Activated naive CD8-positive, alpha-beta T cell treated with anti-CD3 and anti-CD28 coated beads, Interleukin-2, amount 50 U/mL, for 16 hours (primary cell): ENCODE measurements around the gene HLF.

Source experiments
- DNase-seq: peaks from one replicate; pipeline ENCODE4 v3.0.0-alpha.2; 2020; ENCODE audit warnings: low read depth, low spot score

HLF gene

DNA sequence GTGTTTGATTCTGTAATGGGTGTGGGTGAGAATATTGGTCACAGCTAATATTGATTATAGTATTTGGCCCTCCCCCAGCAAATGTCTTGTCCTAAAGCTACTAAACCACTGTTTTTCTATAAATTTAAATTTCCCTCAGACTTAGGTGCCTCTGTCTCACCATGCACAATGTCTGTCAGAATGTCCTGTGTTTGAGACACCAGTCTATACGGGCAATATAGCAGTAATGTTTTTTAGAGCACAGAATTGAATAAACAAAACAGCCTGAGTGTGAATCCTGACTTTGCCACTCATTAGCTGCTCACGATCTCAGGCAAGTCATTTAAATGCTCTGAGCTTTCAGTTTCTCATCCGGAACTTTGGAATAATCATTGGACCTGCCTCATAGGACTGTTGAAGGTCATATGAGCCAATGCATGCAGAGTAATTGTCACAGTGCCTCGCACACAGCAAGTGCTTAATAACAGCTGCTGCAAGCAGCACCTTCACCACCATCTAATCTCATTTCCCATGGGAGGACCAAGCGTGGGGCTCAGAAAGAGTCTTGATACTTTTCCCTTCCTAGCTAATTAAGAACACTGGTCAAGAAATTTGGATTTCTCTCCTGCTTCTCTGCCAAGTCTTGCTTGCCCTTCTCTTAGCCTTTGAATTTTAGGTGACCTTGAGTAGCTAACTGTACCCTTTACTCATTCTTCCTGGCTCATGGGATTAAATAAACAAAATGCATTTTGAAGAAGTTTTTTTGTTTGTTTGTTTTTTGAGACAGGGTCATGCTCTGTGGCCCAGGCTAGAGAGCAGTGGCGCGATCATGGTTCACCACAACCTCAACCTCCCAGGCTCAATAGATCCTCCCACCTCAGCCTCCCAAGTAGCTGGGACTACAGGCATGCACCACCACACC, 9.8 kb downstream of the HLF start:
- no peak for DNase-seq

DNA sequence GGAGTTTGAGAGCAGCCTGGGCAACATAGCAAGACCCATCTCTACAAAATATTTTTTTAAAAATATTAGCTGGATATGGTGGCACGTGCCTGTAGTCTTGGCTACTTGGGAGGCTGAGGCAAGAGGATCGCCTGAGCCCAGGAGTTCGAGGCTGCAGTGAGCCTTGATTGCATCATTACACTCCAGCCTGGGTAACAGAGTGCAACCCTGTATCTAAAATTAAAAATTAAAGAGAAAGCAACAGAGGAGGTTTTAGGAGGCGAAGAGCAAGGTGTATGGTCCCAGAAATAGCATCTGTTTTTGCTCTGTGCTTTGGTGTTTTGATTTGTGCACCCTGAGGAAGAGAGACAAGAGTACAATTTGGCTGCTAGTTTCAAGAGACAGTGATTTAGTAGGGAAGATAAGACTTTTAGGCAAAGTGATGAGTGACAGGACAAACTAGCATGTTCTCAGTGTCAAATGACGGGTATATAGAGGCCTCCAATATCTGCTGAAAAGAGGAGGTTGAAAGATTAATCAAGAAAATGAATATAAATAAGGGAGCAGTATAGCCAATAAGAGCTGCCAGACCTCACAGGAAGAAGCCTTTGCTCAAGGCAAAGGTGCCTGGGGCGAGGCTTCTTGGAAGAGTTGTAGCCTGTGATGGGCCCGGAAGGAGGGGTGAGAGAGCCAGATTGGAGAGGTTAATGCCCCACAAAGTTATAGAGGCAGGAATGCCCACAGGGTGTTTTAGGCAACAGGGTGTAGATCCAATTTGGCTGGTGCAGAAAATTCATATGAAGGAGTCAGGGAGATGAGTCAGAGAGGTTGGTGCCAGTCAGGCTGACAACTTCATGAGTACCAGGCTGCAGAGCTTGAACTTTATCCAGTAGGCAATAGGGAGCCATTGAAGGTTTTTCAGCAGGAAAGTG, 11.4 kb downstream of the HLF start:
- DNase-seq = no peak

- no peak for DNase-seq
These were observed 13.6 kb downstream of the HLF start for GRCh38 chr17:55278173-55278961.

DNA sequence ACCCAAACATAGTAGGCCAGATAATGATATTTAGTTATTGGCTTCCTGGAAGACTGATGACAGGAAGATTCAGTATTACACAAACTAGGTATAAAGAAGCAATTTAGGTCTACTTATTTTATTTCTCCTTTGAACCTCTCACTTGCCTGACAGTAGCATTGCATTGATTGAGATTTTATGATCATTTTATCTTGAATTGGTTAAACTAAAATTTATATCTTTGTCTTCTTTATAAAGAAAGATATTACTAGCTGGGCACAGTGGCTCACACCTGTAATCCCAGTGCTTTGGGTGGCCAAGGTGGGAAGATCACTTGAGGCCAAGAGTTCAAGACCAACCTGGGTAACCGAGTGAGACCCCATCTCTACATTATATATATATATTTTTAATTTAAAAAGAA, 14.4 kb downstream of the HLF start:
- DNase-seq = no peak

GRCh38 chr17:55279788-55280187, 15.0 kb downstream of the HLF start:
- no peak for DNase-seq

- no peak for DNase-seq
These were observed 15.5 kb downstream of the HLF start for GRCh38 chr17:55280212-55280611.

DNA sequence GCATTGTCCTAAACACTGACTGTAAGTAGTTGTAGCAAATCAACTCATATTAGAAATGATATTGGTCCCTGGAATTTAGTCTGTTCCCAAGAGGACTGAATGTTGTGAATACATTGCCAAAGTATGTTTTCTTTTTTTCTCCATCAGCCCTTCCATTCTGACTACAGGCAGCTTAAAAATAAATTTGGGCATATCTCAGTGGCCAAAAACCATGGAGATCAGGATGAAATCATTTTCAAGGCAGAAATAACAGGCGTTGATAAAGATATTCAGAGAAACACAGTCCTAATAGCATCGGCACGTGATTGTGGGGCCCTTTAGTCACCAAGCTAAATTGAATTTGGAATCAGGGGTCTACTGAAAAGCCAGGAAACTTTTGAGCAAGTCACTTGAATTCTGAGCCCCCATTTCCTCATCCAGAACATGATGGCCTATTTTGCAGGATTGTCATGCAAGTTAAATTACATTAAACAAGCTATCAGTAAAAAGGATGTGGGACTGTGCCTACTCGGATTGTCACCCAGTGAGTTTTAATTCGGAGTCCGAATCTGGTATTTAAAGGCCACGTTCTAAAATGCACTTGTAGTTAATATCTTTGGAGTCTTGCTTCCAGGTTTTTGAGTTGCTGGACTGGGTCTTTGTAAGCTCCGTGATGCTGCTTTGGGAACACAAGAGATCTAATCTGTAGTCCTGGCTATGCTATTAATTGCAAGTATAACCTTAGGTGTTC, 17.1 kb downstream of the HLF start:
- no peak for DNase-seq

DNA sequence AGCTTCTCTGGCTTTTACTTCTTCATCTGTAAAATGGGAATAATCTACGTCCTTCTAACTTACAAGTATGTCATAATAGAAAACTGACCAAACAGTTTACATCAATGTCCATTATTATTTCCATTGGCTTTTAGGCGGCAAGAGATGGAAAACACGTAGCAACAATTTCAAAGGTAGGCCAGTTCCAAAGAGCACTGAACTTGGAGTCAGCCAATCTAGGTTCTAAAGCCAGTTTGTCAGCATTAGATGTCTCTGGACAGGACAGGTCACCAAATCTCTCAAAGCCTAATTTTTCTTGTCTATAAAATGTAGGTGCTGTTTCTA, 17.6 kb downstream of the HLF start:
- DNase-seq = no peak

DNA sequence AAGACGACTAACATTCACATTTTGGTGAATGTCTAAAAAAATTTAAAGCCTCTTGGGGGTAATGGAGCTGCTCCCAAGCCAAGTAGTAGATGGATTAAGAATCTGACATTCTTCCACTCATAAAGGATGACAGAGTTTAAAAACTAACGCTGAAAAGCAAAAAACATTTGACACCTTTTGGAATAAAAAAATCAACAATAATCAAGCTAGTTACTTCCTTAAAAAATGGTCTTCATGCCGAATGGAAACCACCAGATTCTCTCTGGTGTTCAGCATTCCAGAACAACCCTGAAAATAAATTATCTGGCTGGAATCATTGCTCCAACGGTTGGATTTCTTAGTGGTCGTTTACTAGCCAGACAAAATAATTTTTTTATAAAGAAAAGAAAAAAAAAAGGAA, 18.0 kb downstream of the HLF start:
- no peak for DNase-seq

GRCh38 chr17:55283256-55283965, 18.7 kb downstream of the HLF start:
- no peak for DNase-seq

GRCh38 chr17:55284001-55284884, 19.5 kb downstream of the HLF start:
- DNase-seq = no peak

GRCh38 chr17:55284944-55285339, 20.2 kb downstream of the HLF start:
- no peak for DNase-seq

DNA sequence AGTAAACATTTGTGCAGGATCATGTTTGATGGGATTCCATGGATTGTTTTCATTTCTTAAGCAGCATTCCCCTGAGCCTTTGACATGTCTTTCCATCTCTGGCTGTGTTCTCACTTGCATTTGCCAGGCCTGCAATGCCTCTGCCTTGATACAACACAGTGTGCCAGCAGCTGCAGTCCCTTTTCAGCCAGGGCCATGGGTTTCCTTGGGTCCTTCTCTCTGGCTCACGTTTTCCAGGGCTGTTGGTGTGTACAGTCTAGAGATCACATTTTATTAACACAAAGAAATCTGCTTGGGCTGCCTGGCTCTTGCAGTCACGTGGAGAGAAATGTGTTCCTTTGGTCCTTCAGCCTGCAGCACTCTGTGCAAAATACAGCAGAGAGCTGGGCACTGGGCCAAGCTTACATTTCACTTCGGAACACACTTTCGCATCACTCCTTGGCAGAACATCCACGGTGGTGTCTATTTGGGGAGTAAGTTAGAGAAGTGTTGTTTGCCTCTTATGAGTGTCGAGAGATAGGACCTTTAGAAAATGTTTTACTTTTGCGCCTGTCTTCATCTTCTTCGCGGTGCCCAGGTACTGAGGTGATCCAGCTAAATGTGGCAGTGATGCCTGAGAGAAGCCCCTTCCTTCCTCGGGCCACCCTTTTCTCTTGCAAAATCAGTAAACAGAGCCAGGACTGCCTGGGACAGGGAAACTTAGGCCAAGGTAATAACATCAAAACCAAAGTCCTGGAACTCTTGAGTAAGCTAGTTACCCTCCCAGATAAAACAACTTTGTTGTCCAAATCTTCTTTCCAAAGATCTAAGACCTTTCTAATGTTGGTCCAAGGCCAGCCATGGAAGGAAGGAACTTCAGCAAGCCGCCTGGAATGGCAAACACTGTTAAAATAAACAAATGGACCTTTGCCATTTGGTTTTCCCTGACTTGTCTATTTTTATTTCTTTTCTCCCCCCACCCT, 20.9 kb downstream of the HLF start:
- DNase-seq = no peak

- DNase-seq = no peak
These were observed 22.2 kb downstream of the HLF start for GRCh38 chr17:55286681-55287589.

DNA sequence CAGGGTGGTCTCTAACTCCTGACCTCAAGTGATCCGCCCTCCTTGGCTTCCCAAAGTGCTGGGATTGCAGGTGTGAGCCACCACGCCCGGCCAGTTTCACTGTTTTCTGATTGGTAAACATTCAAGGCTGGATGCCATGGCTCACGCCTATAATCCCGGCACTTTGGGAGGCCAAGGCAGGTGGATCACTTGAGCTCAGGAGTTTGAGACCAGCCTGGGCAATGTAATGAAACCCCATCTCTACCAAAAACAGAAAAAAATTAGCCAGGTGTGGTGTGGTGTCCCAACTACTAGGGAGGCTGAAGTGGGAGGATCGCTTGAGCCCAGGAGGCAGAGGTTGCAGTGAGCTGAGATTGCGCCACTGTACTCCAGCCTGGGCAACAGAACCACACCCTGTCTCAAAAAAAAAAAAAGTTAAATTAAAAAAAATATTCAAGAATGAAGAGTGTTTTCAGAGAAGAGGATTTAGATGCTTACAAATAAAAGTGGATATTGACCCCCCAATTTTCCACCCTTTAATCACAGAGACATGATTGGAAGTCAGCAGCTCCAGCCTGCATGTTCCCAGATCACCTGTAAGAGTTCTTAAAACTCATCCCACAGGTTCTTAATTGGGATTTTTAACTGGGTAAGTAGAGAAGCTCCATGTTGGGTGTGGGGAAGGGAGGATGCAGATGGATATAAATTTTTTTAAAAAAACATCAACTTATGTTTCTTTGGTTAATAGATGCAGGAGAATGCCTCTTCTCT, 23.8 kb downstream of the HLF start:
- no peak for DNase-seq

DNA sequence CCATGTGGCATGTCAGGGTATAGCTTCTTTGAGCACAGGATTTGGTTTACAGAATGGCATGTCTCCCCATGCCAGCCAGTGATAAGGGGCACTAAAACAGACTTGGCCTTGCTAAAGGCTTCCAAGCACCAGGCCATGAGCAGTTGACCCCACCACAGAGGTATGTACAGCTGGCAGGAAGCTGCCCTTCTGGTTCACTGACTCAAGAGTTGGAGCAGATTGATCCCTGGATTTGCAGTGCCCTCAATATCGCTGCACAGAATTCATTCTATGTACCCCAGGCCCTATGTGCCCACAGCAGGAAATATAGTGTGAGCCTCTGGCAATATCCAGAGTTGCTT, 24.3 kb downstream of the HLF start:
- DNase-seq = no peak

DNA sequence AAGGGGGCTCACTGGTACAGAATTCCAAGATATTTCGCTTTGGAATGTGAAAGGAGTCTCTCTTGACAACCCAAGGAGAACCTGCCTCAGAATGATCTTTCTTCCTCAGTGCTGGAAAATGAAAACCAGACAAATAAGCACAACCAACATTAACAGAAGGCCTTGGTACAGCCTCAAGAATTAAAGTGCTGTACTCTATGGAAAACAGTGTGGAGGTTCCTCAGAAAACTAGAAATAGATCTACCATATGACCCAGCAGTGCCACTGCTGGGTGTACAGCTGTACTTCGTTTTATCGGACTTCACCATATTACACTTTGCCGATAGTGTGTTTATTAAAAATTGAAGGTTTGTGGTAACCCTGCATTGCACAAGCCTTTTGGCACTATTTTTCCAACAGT, 25.2 kb downstream of the HLF start:
- no peak for DNase-seq
